H1 (cell line): ENCODE measurements around the gene NLRP8. TPM values are rescaled to one million over a fixed set of nuclear protein-coding genes. Genes with fewer than 3 reads are reported as not detected.

Source experiments
- CTCF ChIA-PET: fragments of 300-600 bp; sonication (Branson Sonifier 250); formaldehyde crosslinking; loops from one replicate; lab custom pipeline; 2021; ENCODE audit not compliant: partially characterized antibody; lab: Charles Lee
- POLR2A ChIA-PET: fragments of 300-600 bp; sonication (Branson Sonifier 250); formaldehyde crosslinking; loops from one replicate; lab custom pipeline; 2021; ENCODE audit warnings: inconsistent platforms; ENCODE audit not compliant: partially characterized antibody; lab: Charles Lee
- DNase-seq, 2 experiments: peaks; one replicate each; pipeline versions ENCODE4 v3.0.0 to v3.0.0-alpha.2; 2010 to 2022; ENCODE audit warnings: low spot score in 2 of 2, low read depth in 1 of 2, mixed read lengths in 1 of 2
- FAIRE-seq: peaks from 2 replicates; lab custom pipeline; 2011; peaks lifted over from hg19 to GRCh38; lab: Jason Lieb, UNC
- H2AFZ ChIP-seq: 2 replicates; pipeline ENCODE4 v1.8.1; 2012; ENCODE audit warnings: low read length, inconsistent platforms
- H2AK5ac ChIP-seq: 2 replicates; pipeline ENCODE4 v1.6.1; 2013; ENCODE audit warnings: low read depth, low read length
- H2BK120ac ChIP-seq: replicated peaks from 2 replicates; pipeline ENCODE3; 2013; ENCODE audit warnings: low read depth, low read length, inconsistent platforms
- H2BK12ac ChIP-seq: 2 replicates; pipeline ENCODE4 v1.6.1; 2013; ENCODE audit warnings: low read depth, low read length
- H2BK15ac ChIP-seq: 2 replicates; pipeline ENCODE4 v1.6.1; 2013; ENCODE audit warnings: low read length
- H2BK20ac ChIP-seq: 2 replicates; pipeline ENCODE4 v1.6.1; 2013; ENCODE audit warnings: low read length
- H2BK5ac ChIP-seq: 2 replicates; pipeline ENCODE4 v1.6.1; 2013; ENCODE audit warnings: low read depth, low read length
- H3K14ac ChIP-seq: 2 replicates; pipeline ENCODE4 v1.6.1; 2013; ENCODE audit warnings: inconsistent platforms; ENCODE audit not compliant: insufficient read length
- H3K18ac ChIP-seq: 2 replicates; pipeline ENCODE4 v1.6.1; 2013; ENCODE audit warnings: low read length; ENCODE audit errors: extremely low read depth
- H3K23ac ChIP-seq: 2 replicates; pipeline ENCODE4 v1.6.1; 2013; ENCODE audit warnings: inconsistent platforms; ENCODE audit not compliant: insufficient read length
- H3K23me2 ChIP-seq: 2 replicates; pipeline ENCODE4 v1.6.1; 2013; ENCODE audit warnings: low read depth, low read length
- H3K27ac ChIP-seq: 2 replicates; pipeline ENCODE4 v1.6.1; 2011; ENCODE audit warnings: low read depth, low read length, inconsistent platforms
- H3K27me3 ChIP-seq, 4 experiments: replicated peaks in 1 of 4; 1 replicate in 1 of 4; 2 replicates in 3 of 4; pipeline versions ENCODE4 v1.6.1 to v1.8.1; 2011 to 2013; ENCODE audit warnings: low read length in 3 of 4, mild to moderate bottlenecking in 3 of 4, inconsistent platforms in 2 of 4, mixed read lengths in 2 of 4, moderate library complexity in 1 of 4; ENCODE audit not compliant: control insufficient read depth in 3 of 4, insufficient read depth in 3 of 4; ENCODE audit errors: extremely low read depth in 1 of 4
- H3K36me3 ChIP-seq, 4 experiments: 2 replicates each; pipeline versions ENCODE4 v1.6.1 to v1.8.1; 2011 to 2013; ENCODE audit warnings: mild to moderate bottlenecking in 4 of 4, low read length in 3 of 4, moderate library complexity in 2 of 4, control low read depth in 1 of 4, inconsistent platforms in 1 of 4; ENCODE audit not compliant: insufficient read depth in 4 of 4, control insufficient read depth in 2 of 4
- H3K4ac ChIP-seq: replicated peaks from 2 replicates; pipeline ENCODE3; 2013; ENCODE audit warnings: low read length, low read depth, mixed read lengths, inconsistent platforms; ENCODE audit not compliant: insufficient read length
- H3K4me1 ChIP-seq, 4 experiments: replicated peaks in 1 of 4; 1 replicate in 1 of 4; 2 replicates in 3 of 4; pipeline versions ENCODE4 v1.6.1 to v1.8.1; 2011 to 2013; ENCODE audit warnings: low read length in 3 of 4, inconsistent platforms in 2 of 4, mixed read lengths in 1 of 4; ENCODE audit not compliant: insufficient read depth in 4 of 4, control insufficient read depth in 3 of 4
- H3K4me2 ChIP-seq, 2 experiments: 2 replicates each; pipeline versions ENCODE4 v1.6.1 to v1.8.1; 2011 to 2013; ENCODE audit warnings: low read depth in 2 of 2, low read length in 2 of 2, control low read depth in 1 of 2, inconsistent platforms in 1 of 2, mild to moderate bottlenecking in 1 of 2; ENCODE audit not compliant: insufficient read depth in 1 of 2
- H3K4me3 ChIP-seq, 4 experiments: fragments of 200-600, 300-600 bp in 1 of 4; sonication (generic), shearing (Covaris generic), sonication (Bioruptor Twin) in 1 of 4; 2 replicates each; pipeline versions ENCODE4 v1.5.1 to v1.8.1; 2011 to 2016; ENCODE audit warnings: low read length in 4 of 4, low read depth in 3 of 4, control low read depth in 2 of 4, inconsistent platforms in 2 of 4, mild to moderate bottlenecking in 2 of 4, mixed read lengths in 1 of 4, moderate library complexity in 1 of 4; ENCODE audit not compliant: insufficient read depth in 2 of 4; ENCODE audit errors: extremely low read depth in 1 of 4
- H3K56ac ChIP-seq: replicated peaks from 2 replicates; pipeline ENCODE3; 2013; ENCODE audit warnings: low read depth, mild to moderate bottlenecking, mixed read lengths, low read length, inconsistent platforms; ENCODE audit not compliant: insufficient read length
- H3K79me1 ChIP-seq: 2 replicates; pipeline ENCODE4 v1.6.1; 2013; ENCODE audit warnings: low read depth, low read length, control low read depth
- H3K79me2 ChIP-seq, 2 experiments: 2 replicates each; pipeline versions ENCODE4 v1.6.1 to v1.8.1; 2012 to 2013; ENCODE audit warnings: low read length in 2 of 2, mild to moderate bottlenecking in 2 of 2, inconsistent platforms in 1 of 2; ENCODE audit not compliant: insufficient read depth in 2 of 2, control insufficient read depth in 1 of 2
- H3K9ac ChIP-seq, 4 experiments: replicated peaks in 1 of 4; 1 replicate in 1 of 4; 2 replicates in 3 of 4; pipeline versions ENCODE4 v1.6.1 to v1.8.1; 2011 to 2013; ENCODE audit warnings: low read depth in 3 of 4, low read length in 3 of 4, control low read depth in 2 of 4, mild to moderate bottlenecking in 2 of 4, moderate library complexity in 2 of 4, inconsistent platforms in 1 of 4; ENCODE audit errors: extremely low read depth in 1 of 4
- H3K9me3 ChIP-seq, 2 experiments: 2 replicates each; pipeline versions ENCODE4 v1.6.1 to v1.8.1; 2012 to 2013; ENCODE audit warnings: mild to moderate bottlenecking in 2 of 2, moderate library complexity in 2 of 2, control low read depth in 1 of 2, inconsistent platforms in 1 of 2, low read depth in 1 of 2, low read length in 1 of 2, mixed read lengths in 1 of 2; ENCODE audit not compliant: insufficient read depth in 2 of 2
- H4K20me1 ChIP-seq, 2 experiments: replicated peaks in 1 of 2; 2 replicates each; pipeline versions ENCODE3 to v1.8.1; 2011 to 2013; ENCODE audit warnings: inconsistent platforms in 2 of 2, low read length in 2 of 2, mild to moderate bottlenecking in 1 of 2; ENCODE audit not compliant: insufficient read depth in 2 of 2, control insufficient read depth in 1 of 2
- H4K5ac ChIP-seq: 2 replicates; pipeline ENCODE4 v1.6.1; 2013; ENCODE audit warnings: low read length, low read depth, mixed read lengths, inconsistent platforms; ENCODE audit not compliant: insufficient read length
- H4K8ac ChIP-seq: 2 replicates; pipeline ENCODE4 v1.8.0; 2013; ENCODE audit warnings: mild to moderate bottlenecking, moderate library complexity, low read length, inconsistent platforms; ENCODE audit not compliant: insufficient read depth; ENCODE audit errors: extremely low read depth
- H4K91ac ChIP-seq: replicated peaks from 2 replicates; pipeline ENCODE3; 2013; ENCODE audit warnings: low read length, mixed read lengths, inconsistent platforms; ENCODE audit not compliant: insufficient read length
- BRCA1 ChIP-seq: IDR thresholded peaks from 2 replicates; pipeline ENCODE4 v1.6.1; 2012; ENCODE audit warnings: low read depth, low read length, improper control_type of control experiment
- MAFK ChIP-seq: IDR thresholded peaks from 2 replicates; pipeline ENCODE4 v1.6.1; 2012; ENCODE audit warnings: low read depth, mild to moderate bottlenecking, improper control_type of control experiment, low read length
- POU5F1 ChIP-seq: IDR thresholded peaks from 2 replicates; pipeline ENCODE4 v1.6.1; 2011; ENCODE audit warnings: low read depth, mild to moderate bottlenecking, low read length, moderate library complexity
- WGBS, 2 experiments: shearing (Covaris generic) in 1 of 2; methylation state at CpG; one replicate each; pipeline versions ENCODE4 v1.1.6 to v1.1.7; 2013 to 2015; ENCODE audit warnings: low lambda C conversion rate in 2 of 2, mixed read lengths in 2 of 2, inconsistent platforms in 1 of 2, low coverage in 1 of 2, missing lambda C conversion rate in 1 of 2; ENCODE audit not compliant: insufficient replicate concordance in 2 of 2, insufficient coverage in 1 of 2, insufficient read length in 1 of 2; ENCODE audit errors: extremely low coverage in 1 of 2, missing lambda C conversion rate in 1 of 2; 5-methylcytosine and 5-hydroxymethylcytosine counted together
- polyA plus RNA-seq, 7 experiments: library from polyadenylated mRNA; depleted of rRNA in 3 of 7; stranded (reverse) in 5 of 7; unstranded in 2 of 7; fragments of >200 nt in 5 of 7; fragments of 200-250 nt in 2 of 7; gene quantifications; 1 replicate in 5 of 7; 2 replicates in 1 of 7; 4 replicates in 1 of 7; pipeline versions ENCODE4 v1.2.1 to v1.2.3, GENCODE V29; 2011 to 2013; ENCODE audit warnings: missing spikeins in 2 of 7, mixed read lengths in 2 of 7
- total RNA-seq: library from RNA; stranded (reverse); fragmentation: NEBNext Ultra II Directional; extraction: Animal tissue kit (Norgen Biotek cat#: 25700); gene quantifications from 2 replicates; pipeline ENCODE4 v1.2.1, GENCODE V29; 2021

NLRP8 gene
- total and polyA plus RNA-seq, 2 of the 8 experiments (the other 6 are each of a cell fraction or from before 2014, with no cell fraction given): not detected

- Histone ChIP-seq H4K91ac (no peak within 1 kb of the TSS), H3K4me3 (no peak within 1 kb of the TSS), H3K9ac (no peak within 1 kb of the TSS), H3K27ac (no peak within 1 kb of the TSS), H2BK120ac (no peak within 1 kb of the TSS), H3K56ac (no peak within 1 kb of the TSS), H3K4ac (no peak within 1 kb of the TSS), H3K14ac (no peak within 1 kb of the TSS), H2BK12ac (no peak within 1 kb of the TSS), H3K79me2 (no peaks in the 10 kb centered on the region), H3K79me1 (no peaks in the 10 kb centered on the region), H2BK20ac (no peak within 1 kb of the TSS), H2BK15ac (no peak within 1 kb of the TSS), H3K4me2 (no peak within 1 kb of the TSS), H3K4me1 (no peaks in the 10 kb centered on the region), H3K27me3 (no peaks in the 10 kb centered on the region; a peak in 1 of 7 replicates), H3K23ac (no peak within 1 kb of the TSS), H3K18ac (no peak within 1 kb of the TSS), H2AK5ac (no peak within 1 kb of the TSS), H3K36me3 (peaks cover 0 to 3% (median 0%) of the 10 kb centered on the region in 4 experiments; a peak in 1 of 8 replicates), H4K20me1 (no peaks in the 10 kb centered on the region), H3K9me3 (peaks cover 47 to 66% of the 10 kb centered on the region in 2 experiments), H2BK5ac (no peak within 1 kb of the TSS), H4K5ac (no peak within 1 kb of the TSS), H3K23me2 (no peaks in the 10 kb centered on the region), H2AFZ (no peak within 1 kb of the TSS), H4K8ac (no peak within 1 kb of the TSS)
- CTCF ChIA-PET: no interaction called here
- POLR2A ChIA-PET: no interaction called here
- WGBS, 2 experiments: 86% methylated on average over 7 of the region's 8 CpGs; no CpG with 5 or more reads in 1 of the 2 experiments
- no peak for DNase-seq
- no peak for FAIRE-seq
- TF ChIP-seq BRCA1: no peak
- TF ChIP-seq POU5F1: no peak
- TF ChIP-seq MAFK: no peak
Measured at GRCh38 chr19:55931936-55932386, 15.7 kb upstream of the NLRP8 start, which contains the start of gene NLRP13. Gene NLRP13, minus strand, starts transcription at chr19:55932336. Its CDS starts 25 bp downstream, at chr19:55932311.
